ENCODE results near the gene INSYN2A. TPM values are rescaled to one million over a fixed set of nuclear protein-coding genes. Genes with fewer than 3 reads are reported as not detected.

Gene INSYN2A
- total RNA-seq (not detected), polyA plus RNA-seq (0.02 TPM)
- long read RNA-seq, donor 1, partial matches to known transcripts, result 0 of 2 reads
- long read RNA-seq, donor 1, other reads (novel, unspliced or antisense), result 2 of 2 reads
- long read RNA-seq, donor 2, result 0 reads
- long read RNA-seq, donor 3, result 0 reads
- long read RNA-seq, donor 4, result 0 reads

DNA sequence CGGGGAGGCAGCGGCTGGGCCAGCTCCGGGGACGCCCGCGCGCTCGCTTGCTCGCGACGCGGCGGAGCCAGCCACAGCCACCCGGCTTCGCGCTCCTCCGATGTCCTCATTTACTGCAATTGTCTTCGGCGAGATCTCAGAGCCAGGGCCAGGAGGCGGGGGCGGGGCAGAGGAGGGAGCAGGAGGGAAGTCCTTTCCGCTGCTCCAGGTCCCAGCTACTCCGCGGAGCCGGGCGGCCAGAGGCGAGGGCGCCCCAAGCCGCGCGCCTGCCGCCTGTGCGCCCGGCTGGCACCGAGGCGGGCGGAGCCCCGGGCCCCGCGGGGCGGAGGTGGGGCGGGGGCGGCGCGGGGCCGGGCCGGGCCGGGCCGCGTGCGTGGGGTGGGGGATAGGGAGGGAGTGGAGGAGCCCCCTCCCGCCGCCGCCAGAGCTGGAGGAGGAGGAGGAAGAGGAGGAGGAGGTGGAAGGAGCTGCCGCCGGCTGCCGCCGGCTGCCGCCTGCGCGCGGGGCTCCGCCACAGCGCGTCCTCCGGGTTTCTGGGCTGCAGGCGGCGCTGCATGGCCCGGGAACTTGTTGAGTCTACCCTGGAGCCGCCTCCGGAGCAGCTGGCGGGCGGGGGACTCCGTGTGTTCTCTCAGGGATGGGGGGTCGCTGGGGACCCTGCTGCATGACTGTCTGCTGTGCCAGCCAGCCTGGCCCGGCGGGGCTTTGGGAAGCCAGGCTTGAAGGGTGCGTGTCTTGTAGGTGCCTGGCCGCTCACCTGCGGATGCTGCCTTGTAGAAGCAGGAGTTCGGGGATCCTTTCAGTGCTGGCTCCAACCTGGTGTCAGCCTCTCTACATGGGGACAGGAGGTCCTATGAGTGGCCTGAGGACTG is at the start of gene INSYN2A:
Gene INSYN2A, minus strand, starts transcription at position 310 of the 872 bp plus-strand sequence. CDS start 20,196 bp downstream, outside the sequence.
- no peaks in the 10 kb centered on the region for H3K4me1 ChIP-seq (ENCODE audit: control insufficient read depth, insufficient read depth, low read length)
- ATAC-seq (peak; percentile 57 to 72), DNase-seq (peak; percentile 31 to 77 (median 72))
- no peaks in the 10 kb centered on the region for H3K9me3 ChIP-seq (ENCODE audit: control insufficient read depth, low read length)
- H3K27me3 ChIP-seq (ENCODE audit: control insufficient read depth, insufficient read depth), result no peaks in the 10 kb centered on the region
- H3K4me3 ChIP-seq (ENCODE audit: low read length), result peak within 1 kb of the TSS; percentile 53
- intact Hi-C loops (cut with DNase I), result no loop called here
- 4% methylated on average over 79 of the region's 81 CpGs for WGBS
- H3K27ac ChIP-seq (ENCODE audit: low read length), result no peak within 1 kb of the TSS

GRCh38 chr10:127245456-127245855 is 49.1 kb upstream of the INSYN2A start:
- Histone ChIP-seq H3K4me1 (ENCODE audit: control insufficient read depth, insufficient read depth, low read length) (no peaks in the 10 kb centered on the region), H3K27me3 (ENCODE audit: control insufficient read depth, insufficient read depth) (no peaks in the 10 kb centered on the region), H3K27ac (ENCODE audit: low read length) (no peak overlapping the region), H3K4me3 (ENCODE audit: low read length) (no peak overlapping the region), H3K9me3 (ENCODE audit: control insufficient read depth, low read length) (no peaks in the 10 kb centered on the region)
- no peak for ATAC-seq
- intact Hi-C loops (cut with DNase I), result no loop called here
- WGBS, result 87% methylated on average over 10 of the region's 10 CpGs
- DNase-seq, result no peak

DNA sequence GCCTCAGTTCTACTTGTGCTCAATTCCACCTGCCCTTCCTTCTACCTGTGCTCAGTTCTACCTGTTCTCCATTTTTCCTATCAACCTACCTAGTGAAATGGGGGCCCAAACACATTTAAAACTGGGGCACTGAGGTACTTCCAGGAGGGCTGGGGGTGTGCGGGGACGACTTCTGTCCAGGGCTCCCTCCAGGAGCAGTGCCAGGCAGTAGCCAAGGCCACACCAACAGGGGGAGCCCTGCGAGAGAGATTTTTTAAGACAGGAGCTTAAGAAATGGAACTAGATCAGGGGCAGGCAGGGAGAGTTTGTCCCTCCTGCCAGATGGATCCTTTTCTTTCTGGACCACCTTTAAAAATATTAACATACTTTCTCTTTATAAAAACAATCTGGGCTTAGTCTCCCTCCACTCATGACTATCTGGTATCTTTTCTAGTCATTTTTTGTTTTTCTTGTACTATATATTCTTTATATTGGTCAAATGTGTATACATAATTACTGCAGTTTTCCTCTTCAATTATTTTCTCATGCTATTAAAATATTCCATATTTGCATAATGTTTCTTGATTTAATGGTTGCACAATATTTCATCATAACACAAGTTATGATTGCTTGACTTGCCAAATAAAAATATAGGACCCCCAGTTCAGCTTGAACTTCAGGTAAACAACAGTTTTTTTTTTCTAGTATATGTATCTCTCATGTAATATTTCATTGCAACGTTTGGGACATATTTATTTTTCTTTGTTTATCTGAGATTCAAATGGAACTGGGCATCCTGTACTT is 47.3 kb upstream of the INSYN2A start:
- H3K27ac ChIP-seq (ENCODE audit: low read length), result no peak overlapping the region
- intact Hi-C loops (cut with DNase I), result no loop called here
- DNase-seq (peak; percentile 16 to 65 (median 55)), ATAC-seq (no peak)
- no peaks in the 10 kb centered on the region for H3K9me3 ChIP-seq (ENCODE audit: control insufficient read depth, low read length)
- no peaks in the 10 kb centered on the region for H3K4me1 ChIP-seq (ENCODE audit: control insufficient read depth, insufficient read depth, low read length)
- 56% methylated on average over 4 of the region's 4 CpGs for WGBS
- H3K27me3 ChIP-seq (ENCODE audit: control insufficient read depth, insufficient read depth), result no peaks in the 10 kb centered on the region
- H3K4me3 ChIP-seq (ENCODE audit: low read length), result no peak overlapping the region

- Histone ChIP-seq H3K4me3 (ENCODE audit: low read length) (no peak overlapping the region), H3K27me3 (ENCODE audit: control insufficient read depth, insufficient read depth) (no peaks in the 10 kb centered on the region), H3K9me3 (ENCODE audit: control insufficient read depth, low read length) (no peaks in the 10 kb centered on the region), H3K27ac (ENCODE audit: low read length) (no peak overlapping the region), H3K4me1 (ENCODE audit: control insufficient read depth, insufficient read depth, low read length) (no peaks in the 10 kb centered on the region)
- no peak for DNase-seq
- ATAC-seq, result no peak
- WGBS, result 61% methylated on average over 3 of the region's 3 CpGs
- intact Hi-C loops (cut with DNase I), result no loop called here
These were observed 46.5 kb upstream of the INSYN2A start for GRCh38 chr10:127242914-127243313.

DNA sequence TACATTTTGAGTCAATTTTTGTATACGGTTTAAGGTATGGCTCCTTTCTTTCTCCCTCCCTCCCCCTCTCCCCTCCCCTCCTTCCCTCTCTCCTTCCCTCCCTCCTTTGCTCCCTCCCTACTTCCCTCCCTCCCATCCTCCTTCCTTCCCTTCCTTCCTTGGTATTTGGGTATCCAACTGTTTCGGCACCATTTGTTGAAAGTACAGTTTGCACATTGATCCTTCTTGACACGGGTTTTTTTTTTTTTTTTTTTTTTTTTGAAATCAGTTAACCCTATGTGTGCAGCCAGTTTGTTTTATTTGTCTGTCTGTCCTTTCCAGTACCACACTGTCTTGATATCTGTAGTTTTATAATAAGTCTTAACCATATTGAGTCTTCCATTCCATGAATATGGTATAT is 39.9 kb upstream of the INSYN2A start:
- ATAC-seq, result no peak
- WGBS, result 88% methylated on average over 3 of the region's 3 CpGs
- Histone ChIP-seq H3K27ac (ENCODE audit: low read length) (no peak overlapping the region), H3K4me3 (ENCODE audit: low read length) (no peak overlapping the region), H3K9me3 (ENCODE audit: control insufficient read depth, low read length) (no peaks in the 10 kb centered on the region), H3K27me3 (ENCODE audit: control insufficient read depth, insufficient read depth) (no peaks in the 10 kb centered on the region), H3K4me1 (ENCODE audit: control insufficient read depth, insufficient read depth, low read length) (no peaks in the 10 kb centered on the region)
- DNase-seq, result no peak
- intact Hi-C loops (cut with DNase I), result no loop called here

DNA sequence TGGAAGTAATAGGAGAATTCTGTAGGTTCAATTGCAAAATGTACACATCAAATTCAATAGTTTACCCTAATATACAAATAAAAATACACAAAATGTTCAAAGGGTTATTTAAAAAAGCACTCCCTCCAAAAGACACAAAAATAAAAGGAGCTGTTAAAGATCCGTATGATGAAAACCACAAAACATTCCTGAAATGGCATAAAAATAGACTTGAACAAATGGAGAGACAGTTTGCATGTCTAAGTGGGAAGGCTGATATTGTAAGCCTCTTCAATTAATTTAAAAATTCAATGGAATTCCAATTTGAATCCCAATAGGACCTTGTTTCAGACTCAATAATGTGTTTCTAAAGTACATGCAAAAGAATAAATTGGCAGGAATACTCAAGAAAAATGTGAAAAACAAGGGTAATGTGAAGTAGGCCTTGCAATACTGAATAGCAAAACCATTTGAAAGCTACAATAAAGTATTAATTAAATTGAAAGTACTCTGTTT is 38.0 kb upstream of the INSYN2A start:
- H3K4me1 ChIP-seq (ENCODE audit: control insufficient read depth, insufficient read depth, low read length), result no peaks in the 10 kb centered on the region
- H3K4me3 ChIP-seq (ENCODE audit: low read length), result no peak overlapping the region
- no peak overlapping the region for H3K27ac ChIP-seq (ENCODE audit: low read length)
- intact Hi-C loops (cut with DNase I), result no loop called here
- WGBS, result 79% methylated on average over 1 of the region's 1 CpG
- DNase-seq (no peak), ATAC-seq (no peak)
- H3K27me3 ChIP-seq (ENCODE audit: control insufficient read depth, insufficient read depth), result no peaks in the 10 kb centered on the region
- no peaks in the 10 kb centered on the region for H3K9me3 ChIP-seq (ENCODE audit: control insufficient read depth, low read length)

DNA sequence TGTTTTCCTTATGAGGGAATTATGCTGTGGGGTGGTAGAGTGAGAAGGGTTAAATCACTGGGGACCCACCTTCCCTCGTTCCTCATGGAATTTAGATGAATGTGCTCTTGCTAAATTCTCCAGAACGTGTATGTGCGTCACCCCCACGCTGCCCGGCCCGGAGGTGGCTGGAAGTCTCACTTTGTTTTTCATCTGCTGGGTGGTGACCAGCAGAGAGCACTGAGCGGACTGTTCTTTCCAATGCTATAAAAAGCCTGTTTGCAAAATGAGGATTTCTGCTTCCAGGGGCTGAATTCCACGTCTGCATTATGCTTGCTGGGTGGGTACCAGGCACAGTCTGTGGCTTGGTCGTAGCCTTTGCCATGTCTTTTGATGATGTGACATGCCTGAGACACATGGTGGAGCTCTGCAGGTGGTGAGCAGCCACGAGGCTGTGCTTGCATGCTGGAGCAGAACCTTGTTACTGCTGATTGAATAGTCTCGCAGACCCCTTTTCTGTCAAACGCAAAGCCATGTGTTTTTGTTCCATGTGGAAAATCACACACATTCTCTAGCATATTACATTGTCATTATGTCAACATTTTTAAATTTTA is 31.9 kb upstream of the INSYN2A start:
- Histone ChIP-seq H3K4me3 (ENCODE audit: low read length) (no peak overlapping the region), H3K27ac (ENCODE audit: low read length) (no peak overlapping the region), H3K9me3 (ENCODE audit: control insufficient read depth, low read length) (no peaks in the 10 kb centered on the region), H3K27me3 (ENCODE audit: control insufficient read depth, insufficient read depth) (no peaks in the 10 kb centered on the region), H3K4me1 (ENCODE audit: control insufficient read depth, insufficient read depth, low read length) (no peaks in the 10 kb centered on the region)
- DNase-seq, result no peak
- intact Hi-C loops (cut with DNase I), result no loop called here
- 75% methylated on average over 12 of the region's 12 CpGs for WGBS
- no peak for ATAC-seq

- H3K4me3 ChIP-seq (ENCODE audit: low read length), result no peak overlapping the region
- intact Hi-C loops (cut with DNase I), result no loop called here
- DNase-seq, result no peak
- H3K4me1 ChIP-seq (ENCODE audit: control insufficient read depth, insufficient read depth, low read length), result no peaks in the 10 kb centered on the region
- H3K9me3 ChIP-seq (ENCODE audit: control insufficient read depth, low read length), result no peaks in the 10 kb centered on the region
- 89% methylated on average over 1 of the region's 1 CpG for WGBS
- no peaks in the 10 kb centered on the region for H3K27me3 ChIP-seq (ENCODE audit: control insufficient read depth, insufficient read depth)
- no peak overlapping the region for H3K27ac ChIP-seq (ENCODE audit: low read length)
- no peak for ATAC-seq
These were observed 31.3 kb upstream of the INSYN2A start for GRCh38 chr10:127227663-127228062.

GRCh38 chr10:127227027-127227426 is 30.6 kb upstream of the INSYN2A start:
- Histone ChIP-seq H3K4me3 (ENCODE audit: low read length) (no peak overlapping the region), H3K27ac (ENCODE audit: low read length) (no peak overlapping the region), H3K9me3 (ENCODE audit: control insufficient read depth, low read length) (no peaks in the 10 kb centered on the region), H3K4me1 (ENCODE audit: control insufficient read depth, insufficient read depth, low read length) (no peaks in the 10 kb centered on the region), H3K27me3 (ENCODE audit: control insufficient read depth, insufficient read depth) (no peaks in the 10 kb centered on the region)
- ATAC-seq (no peak), DNase-seq (no peak)
- WGBS, result 94% methylated on average over 10 of the region's 10 CpGs
- intact Hi-C loops (cut with DNase I), result no loop called here

- no peak for ATAC-seq
These were observed 24.9 kb upstream of the INSYN2A start for GRCh38 chr10:127221281-127221680.

More at GRCh38 chr10:127221281-127221680, 24.9 kb upstream of the INSYN2A start:
- H3K27ac ChIP-seq (ENCODE audit: low read length), result no peak overlapping the region
- no peak overlapping the region for H3K4me3 ChIP-seq (ENCODE audit: low read length)
- no peak for DNase-seq
- intact Hi-C loops (cut with DNase I), result no loop called here
- no peaks in the 10 kb centered on the region for H3K9me3 ChIP-seq (ENCODE audit: control insufficient read depth, low read length)
- no peaks in the 10 kb centered on the region for H3K4me1 ChIP-seq (ENCODE audit: control insufficient read depth, insufficient read depth, low read length)
- 87% methylated on average over 3 of the region's 3 CpGs for WGBS
- no peaks in the 10 kb centered on the region for H3K27me3 ChIP-seq (ENCODE audit: control insufficient read depth, insufficient read depth)

Measured in right cardiac atrium (tissue), 5 donors.